Stimulated activated CD8-positive, alpha-beta memory T cell treated with anti-CD3 and anti-CD28 coated beads, Interleukin-12 subunit alpha, Interleukin-12 subunit beta, amount 100 ng/mL, for 24 hours (primary cell): ENCODE data around the gene MUSK.

Source experiments
- DNase-seq: peaks from one replicate; pipeline ENCODE4 v3.0.0-alpha.2; 2020; ENCODE audit errors: extremely low read depth

The MUSK gene

DNA sequence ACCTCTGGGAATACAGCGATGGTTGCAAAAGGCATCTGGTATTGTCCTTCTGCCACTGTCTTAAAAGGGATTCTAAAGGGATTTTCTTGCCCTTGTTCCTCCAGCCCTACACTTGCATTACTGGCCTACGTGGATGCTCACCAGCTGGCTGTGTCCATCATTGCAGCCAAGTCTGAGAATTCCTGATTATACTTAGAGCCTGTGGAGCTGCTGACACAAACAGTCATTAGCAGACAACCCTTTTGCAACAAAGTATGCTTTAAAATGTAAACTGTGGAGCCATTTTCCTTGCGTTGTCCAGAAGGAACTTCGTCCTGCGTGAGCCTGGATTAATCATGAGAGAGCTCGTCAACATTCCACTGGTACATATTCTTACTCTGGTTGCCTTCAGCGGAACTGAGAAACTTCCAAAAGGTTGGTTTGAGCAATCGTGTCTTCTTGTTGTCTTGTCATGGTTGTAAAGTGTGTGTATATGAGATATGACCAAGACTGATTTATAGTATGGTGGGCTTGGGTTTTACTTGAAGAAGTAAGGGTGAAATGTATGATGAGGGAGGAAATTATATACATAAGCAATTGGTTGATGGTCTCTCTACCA, at the start of gene MUSK:
TSS of gene MUSK (plus strand) at position 222 of the 598 bp plus-strand sequence. CDS start at position 336, 114 bp downstream.
- DNase-seq: no peak

DNA sequence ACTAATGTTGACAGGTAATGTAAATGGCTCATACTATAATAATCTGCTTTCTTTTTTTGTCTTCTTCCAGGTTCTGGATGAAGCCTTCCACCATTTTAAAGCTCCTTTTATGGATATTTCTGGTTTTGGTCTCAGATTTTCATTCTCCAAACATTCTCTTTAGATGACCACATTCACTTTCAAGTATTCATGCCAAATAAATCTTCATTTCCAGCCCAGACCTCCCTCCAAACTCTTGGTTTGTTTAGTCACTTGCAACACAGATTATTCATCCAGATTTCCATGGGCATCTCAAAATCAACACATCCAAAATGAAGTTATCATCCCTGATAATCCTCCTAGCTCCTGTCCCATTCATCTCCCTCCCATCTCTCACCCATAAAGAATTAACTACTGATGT, 48.8 kb upstream of the MUSK start:
- DNase-seq: no peak

DNA sequence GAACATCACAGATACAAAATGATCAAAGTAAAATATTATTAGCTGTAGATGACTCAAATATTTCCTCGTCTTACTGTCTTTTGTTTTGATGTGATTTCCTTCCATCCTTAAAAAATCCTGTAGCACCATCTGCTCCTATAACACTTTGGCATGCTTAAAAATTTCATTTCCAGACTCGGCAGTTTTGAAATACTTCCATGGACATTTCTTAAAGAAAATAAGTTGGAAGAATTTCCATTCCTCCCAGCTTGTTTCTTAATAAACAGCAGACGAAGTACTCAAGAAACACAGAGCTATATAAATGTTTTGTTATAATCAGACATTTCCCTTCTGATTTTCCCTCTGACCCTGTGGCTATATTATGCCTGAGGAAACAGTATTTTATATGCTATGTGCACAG, 47.9 kb upstream of the MUSK start:
- DNase-seq: no peak

- DNase-seq: no peak
These were observed 46.2 kb upstream of the MUSK start for GRCh38 chr9:110622368-110622767.

- DNase-seq: no peak
These were observed 45.0 kb upstream of the MUSK start for GRCh38 chr9:110623462-110624025.

GRCh38 chr9:110626101-110626829, 42.3 kb upstream of the MUSK start:
- DNase-seq: no peak

DNA sequence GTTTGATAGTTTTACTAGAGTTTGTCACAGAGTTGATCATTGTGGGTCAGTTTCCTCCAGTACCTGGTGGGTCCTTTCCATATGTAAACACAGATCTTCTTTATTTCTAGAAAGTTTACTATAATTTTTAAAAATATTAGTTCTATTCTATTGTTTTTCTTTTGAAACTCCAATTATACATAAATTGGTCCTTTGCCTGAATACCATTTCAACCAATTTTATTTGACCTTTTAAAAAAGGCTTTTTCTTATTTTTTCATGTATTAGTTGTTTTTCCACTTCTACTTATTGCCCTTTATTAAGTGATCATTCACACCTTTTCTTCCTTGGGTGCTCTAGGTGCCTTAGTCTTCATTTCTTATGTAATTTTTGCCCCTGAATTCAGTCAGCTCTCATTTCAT, 33.0 kb upstream of the MUSK start:
- no peak for DNase-seq

DNA sequence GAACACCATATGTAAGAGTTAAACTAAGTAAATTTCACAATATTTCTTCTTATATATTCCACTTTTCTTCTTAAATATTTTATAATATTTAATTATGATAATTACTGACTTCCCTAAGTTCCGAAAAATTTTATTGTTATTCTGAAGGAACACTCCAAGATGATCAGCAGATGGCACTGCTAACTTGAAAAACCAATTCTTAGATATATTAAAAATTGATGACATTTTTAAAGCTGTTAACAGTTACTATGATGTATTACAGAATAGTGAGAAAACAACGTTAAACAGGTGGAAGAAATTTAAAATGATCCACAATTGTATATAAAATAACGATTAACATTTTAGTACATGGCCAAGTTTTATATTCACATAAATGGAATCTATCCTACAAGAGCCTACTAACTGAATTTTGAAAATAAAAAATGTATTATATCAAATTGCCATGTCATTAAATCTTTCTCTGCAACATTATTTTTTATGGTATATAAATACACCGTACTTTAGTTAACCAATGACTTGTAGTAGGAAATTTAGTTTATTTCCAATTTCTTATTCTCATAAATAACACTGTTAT, 30.1 kb upstream of the MUSK start:
- DNase-seq: no peak

GRCh38 chr9:110640736-110641135, 27.9 kb upstream of the MUSK start:
- DNase-seq: no peak

- no peak for DNase-seq
These were observed 27.3 kb upstream of the MUSK start for GRCh38 chr9:110641293-110641692.

GRCh38 chr9:110648696-110649095, 19.9 kb upstream of the MUSK start:
- no peak for DNase-seq

GRCh38 chr9:110650261-110650660, 18.3 kb upstream of the MUSK start:
- DNase-seq: no peak

DNA sequence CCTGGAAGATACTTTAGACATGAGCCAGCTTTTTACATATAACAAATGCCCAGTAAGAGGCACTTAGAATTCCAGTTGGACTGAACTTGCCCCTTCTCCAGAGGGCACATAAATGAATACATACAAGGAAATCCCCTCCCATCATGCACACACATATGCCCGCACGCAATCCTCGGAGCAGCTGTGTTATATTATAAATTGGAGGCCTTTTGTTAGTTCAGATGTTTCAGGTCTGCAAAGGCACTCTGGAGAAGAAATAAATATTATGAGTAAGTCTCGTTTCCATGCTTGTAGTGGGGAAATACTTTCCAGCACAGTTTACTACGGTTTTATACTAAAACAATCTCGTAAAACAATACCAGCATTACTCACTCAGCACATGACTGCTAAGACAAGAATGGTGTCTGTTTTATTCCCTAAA, 17.6 kb upstream of the MUSK start:
- no peak for DNase-seq

DNA sequence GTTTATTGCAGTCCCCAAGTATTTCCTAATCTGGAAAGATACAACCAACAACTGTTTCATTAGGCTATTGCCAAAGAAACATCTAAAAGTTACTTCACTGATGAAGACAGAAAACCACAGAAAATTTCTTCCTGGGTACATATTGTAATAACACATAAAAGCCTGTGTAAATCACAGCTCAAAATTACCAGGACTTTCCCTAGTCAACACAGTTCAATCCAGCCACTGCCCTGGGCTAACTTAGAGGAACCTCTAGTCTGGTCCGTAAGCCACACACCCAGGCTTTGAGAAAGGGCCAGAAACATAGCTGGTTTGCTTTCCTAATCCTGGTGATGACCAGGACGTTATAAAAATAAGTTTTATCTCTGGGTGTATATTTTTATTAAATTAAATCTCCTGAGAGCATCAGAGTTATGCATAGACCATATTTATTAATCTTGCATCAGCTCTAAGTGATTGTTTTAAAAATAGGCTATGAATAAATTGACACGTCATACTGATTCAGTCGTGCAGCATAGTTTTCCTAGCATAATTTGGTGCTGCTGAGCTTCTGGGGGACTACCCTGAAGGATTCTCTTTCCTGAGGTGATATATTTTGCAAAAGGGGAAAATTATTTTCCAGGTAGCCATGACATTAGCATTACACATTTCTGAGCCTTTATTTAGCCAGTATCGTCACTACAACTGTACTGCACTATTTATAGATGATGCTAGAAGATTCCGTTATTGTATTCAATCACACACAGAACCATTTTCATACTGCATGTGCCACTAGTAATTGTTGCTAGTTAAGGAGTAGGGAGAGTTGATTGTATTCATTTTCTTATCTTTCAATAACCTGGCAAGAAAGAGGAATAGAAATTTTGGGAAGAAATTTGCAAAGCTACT, 12.6 kb upstream of the MUSK start:
- no peak for DNase-seq

GRCh38 chr9:110659891-110660541, 8.6 kb upstream of the MUSK start:
- DNase-seq: no peak

- DNase-seq: no peak
These were observed 842 bp downstream of the MUSK start for GRCh38 chr9:110669433-110669832.

GRCh38 chr9:110671849-110672248, 3.3 kb downstream of the MUSK start:
- no peak for DNase-seq

DNA sequence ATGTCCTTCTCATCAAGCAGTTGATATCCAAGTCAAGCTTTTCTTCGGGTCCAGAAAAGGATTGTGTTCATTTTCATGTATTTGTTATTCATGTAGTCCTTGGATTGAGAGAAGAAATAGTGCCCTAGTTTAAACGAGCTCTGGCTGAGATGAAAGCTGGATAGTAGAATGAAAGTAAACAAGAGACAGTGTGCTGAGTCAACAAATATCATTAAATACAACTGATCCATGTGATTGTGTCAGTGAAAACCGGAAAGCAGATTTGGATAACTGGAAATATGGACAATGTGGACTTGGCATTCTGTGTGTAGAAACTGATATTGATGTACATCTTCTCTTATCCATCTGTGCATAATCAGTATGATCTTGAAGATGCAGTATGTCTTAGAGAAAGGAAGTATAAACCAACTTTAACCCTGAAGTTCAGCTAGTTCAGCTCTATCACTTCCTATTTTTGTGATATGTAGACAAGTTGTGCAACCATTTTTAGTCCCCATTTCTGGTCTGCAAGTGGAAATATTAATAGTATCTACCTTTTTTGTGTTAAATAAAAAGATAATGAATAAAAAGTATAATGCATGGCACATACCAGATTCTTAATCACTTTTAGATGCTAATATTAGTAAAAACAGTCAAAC, 4.4 kb downstream of the MUSK start:
- DNase-seq: no peak

- DNase-seq: no peak
These were observed 18.9 kb downstream of the MUSK start for GRCh38 chr9:110687497-110687896.

DNA sequence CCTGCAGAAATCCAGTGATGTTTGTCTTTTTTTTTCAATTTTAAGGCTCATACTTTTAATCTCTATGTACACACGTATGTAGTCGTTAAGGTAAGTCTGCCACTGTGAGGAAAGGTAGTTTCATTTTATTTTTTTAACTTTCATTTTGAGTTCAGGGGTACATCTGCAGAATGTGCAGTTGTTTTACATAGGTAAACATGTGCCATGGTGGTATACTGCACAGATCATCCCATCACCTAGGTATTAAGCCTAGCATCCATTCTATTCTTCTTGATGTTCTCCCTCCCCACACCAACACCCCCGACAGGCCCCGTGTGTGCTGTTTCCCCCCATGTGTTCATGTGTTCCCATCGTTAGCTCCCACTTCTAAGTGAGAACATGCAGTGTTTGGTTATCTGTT, 19.7 kb downstream of the MUSK start:
- DNase-seq: no peak

- DNase-seq: no peak
These were observed 22.5 kb downstream of the MUSK start for GRCh38 chr9:110691002-110691549.
